Fibroblast of lung (primary cell): ENCODE data around the gene ZNF831. TPM values are rescaled to one million over a fixed set of nuclear protein-coding genes. Genes with fewer than 3 reads are reported as not detected.

Source experiments
- DNase-seq, 2 donors: peaks; one replicate each; pipeline versions ENCODE4 v3.0.0 to v3.0.0-alpha.2; 2010; ENCODE audit warnings: low read depth in 2 of 2
- H2AFZ ChIP-seq: 2 replicates; pipeline ENCODE4 v1.5.1; 2012; ENCODE audit warnings: low read length, control low read depth, inconsistent platforms
- H3K27ac ChIP-seq: 2 replicates; pipeline ENCODE4 v1.5.1; 2011; ENCODE audit warnings: low read length, control low read depth; ENCODE audit not compliant: insufficient read depth
- H3K27me3 ChIP-seq: 2 replicates; pipeline ENCODE4 v1.5.1; 2011; ENCODE audit warnings: mild to moderate bottlenecking, low read length; ENCODE audit not compliant: control insufficient read depth, insufficient read depth
- H3K36me3 ChIP-seq: 2 replicates; pipeline ENCODE4 v1.5.1; 2011; ENCODE audit warnings: low read length; ENCODE audit not compliant: control insufficient read depth, insufficient read depth
- H3K4me1 ChIP-seq: 2 replicates; pipeline ENCODE4 v1.5.1; 2011; ENCODE audit warnings: low read length; ENCODE audit not compliant: control insufficient read depth, insufficient read depth; ENCODE audit errors: extremely low read depth
- H3K4me2 ChIP-seq: 2 replicates; pipeline ENCODE4 v1.5.1; 2011; ENCODE audit warnings: low read length, control low read depth; ENCODE audit not compliant: insufficient read depth; ENCODE audit errors: extremely low read depth
- H3K4me3 ChIP-seq, 4 experiments: fragments of 200-600 bp in 1 of 4; sonication (generic) in 1 of 4; replicated peaks in 1 of 4; 2 replicates each; pipeline ENCODE4 v1.5.1; 2011 to 2016; ENCODE audit warnings: low read length in 4 of 4, low read depth in 3 of 4, mild to moderate bottlenecking in 3 of 4, control low read depth in 2 of 4, inconsistent platforms in 1 of 4, mixed read lengths in 1 of 4; ENCODE audit not compliant: insufficient read depth in 1 of 4; ENCODE audit errors: control extremely low read depth in 1 of 4
- H3K79me2 ChIP-seq: 2 replicates; pipeline ENCODE4 v1.5.1; 2012; ENCODE audit warnings: mild to moderate bottlenecking, low read length, inconsistent platforms; ENCODE audit not compliant: control insufficient read depth, insufficient read depth
- H3K9ac ChIP-seq: 2 replicates; pipeline ENCODE4 v1.5.1; 2011; ENCODE audit warnings: mild to moderate bottlenecking, low read length, control low read depth; ENCODE audit not compliant: insufficient read depth
- H3K9me3 ChIP-seq: 2 replicates; pipeline ENCODE4 v1.5.1; 2012; ENCODE audit warnings: low read depth, low read length; ENCODE audit not compliant: control insufficient read depth, insufficient read depth
- H4K20me1 ChIP-seq: 2 replicates; pipeline ENCODE4 v1.5.1; 2011; ENCODE audit warnings: low read length; ENCODE audit not compliant: control insufficient read depth, insufficient read depth; ENCODE audit errors: extremely low read depth
- CTCF ChIP-seq, 2 donors: IDR thresholded peaks in 1 of 2; conservative IDR thresholded peaks in 1 of 2; 1 replicate in 1 of 2; 2 replicates in 1 of 2; pipeline ENCODE4 v1.5.1; 2011 to 2012; ENCODE audit warnings: low read length in 2 of 2, control low read depth in 1 of 2, inconsistent platforms in 1 of 2, low read depth in 1 of 2, mild to moderate bottlenecking in 1 of 2
- EZH2 ChIP-seq: IDR thresholded peaks from 2 replicates; pipeline ENCODE4 v1.5.1; 2012; ENCODE audit warnings: low read length, control low read depth, mild to moderate bottlenecking; ENCODE audit errors: missing control alignments
- polyA plus RNA-seq, 2 donors: library from polyadenylated mRNA; depleted of rRNA in 1 of 2; stranded (reverse) in 1 of 2; unstranded in 1 of 2; fragments of >200 nt; gene quantifications; 2 replicates each; pipeline ENCODE4 v1.2.1, GENCODE V29; 2011 to 2012; ENCODE audit warnings: missing spikeins in 1 of 2
- total RNA-seq: library from RNA; depleted of rRNA; stranded (reverse); fragments of >200 nt; gene quantifications from 2 replicates; pipeline ENCODE4 v1.2.1, GENCODE V29; 2014

Gene ZNF831
- total and polyA plus RNA-seq, 2 donors (not counting 1 experiment from before 2014, with no cell fraction given): not detected

DNA sequence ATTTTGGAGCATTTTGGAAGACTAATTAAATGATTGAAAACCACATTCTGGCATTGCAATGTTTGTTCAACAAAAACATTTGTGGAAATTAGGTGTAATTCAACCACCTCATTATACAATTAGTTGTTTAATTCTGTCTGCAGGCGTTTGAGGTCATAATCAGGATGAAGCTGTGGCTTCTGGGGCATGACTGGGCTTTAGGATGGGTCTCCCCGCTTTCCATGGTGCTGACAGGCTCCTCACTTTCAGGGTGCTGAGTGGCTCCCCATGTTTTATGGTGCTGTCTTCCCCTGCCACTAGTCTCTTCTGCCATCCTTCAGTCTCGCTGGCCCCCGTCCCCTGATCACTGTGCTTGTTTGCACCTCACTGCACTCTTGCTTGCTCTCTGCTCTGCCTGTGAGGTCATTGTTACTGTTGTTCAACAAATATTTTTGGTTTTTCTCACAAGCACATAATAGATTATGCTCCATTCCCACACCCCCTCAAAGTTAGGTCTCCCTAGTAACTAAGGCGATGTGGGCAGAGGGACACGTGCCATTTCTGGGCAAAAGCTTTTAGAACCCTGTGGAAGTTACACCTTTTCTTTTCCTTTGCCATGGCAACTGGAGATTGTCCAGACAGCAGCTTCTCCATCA is 25.4 kb upstream of the ZNF831 start:
- no peaks in the 10 kb centered on the region for H4K20me1 ChIP-seq
- no peak for DNase-seq
- no peak overlapping the region for H3K4me3 ChIP-seq
- H3K4me1 ChIP-seq: no peaks in the 10 kb centered on the region
- no peaks in the 10 kb centered on the region for H3K9me3 ChIP-seq
- no peaks in the 10 kb centered on the region for H3K79me2 ChIP-seq
- H3K9ac ChIP-seq: no peak overlapping the region
- no peak for TF ChIP-seq EZH2
- TF ChIP-seq CTCF (conservative IDR thresholded peaks at IDR 0.05 in 1 of 2, IDR thresholded peaks at IDR 0.05 in 1 of 2; ENCODE audit: low read depth in 1 of 2, low read length in 2 of 2): no peak
- H2AFZ ChIP-seq: no peak overlapping the region
- no peaks in the 10 kb centered on the region for H3K27me3 ChIP-seq
- H3K36me3 ChIP-seq: no peaks in the 10 kb centered on the region
- H3K27ac ChIP-seq: no peak overlapping the region
- no peak overlapping the region for H3K4me2 ChIP-seq

- H3K79me2 ChIP-seq: no peaks in the 10 kb centered on the region
- no peak overlapping the region for H3K9ac ChIP-seq
- H3K27ac ChIP-seq: no peak overlapping the region
- TF ChIP-seq EZH2: no peak
- no peak for TF ChIP-seq CTCF (conservative IDR thresholded peaks at IDR 0.05 in 1 of 2, IDR thresholded peaks at IDR 0.05 in 1 of 2; ENCODE audit: low read depth in 1 of 2, low read length in 2 of 2)
- no peak overlapping the region for H2AFZ ChIP-seq
- no peak for DNase-seq
- H3K4me3 ChIP-seq: no peak overlapping the region
- H3K4me1 ChIP-seq: no peaks in the 10 kb centered on the region
- no peaks in the 10 kb centered on the region for H3K36me3 ChIP-seq
- no peaks in the 10 kb centered on the region for H3K27me3 ChIP-seq
- no peaks in the 10 kb centered on the region for H3K9me3 ChIP-seq
- H3K4me2 ChIP-seq: no peak overlapping the region
- H4K20me1 ChIP-seq: no peaks in the 10 kb centered on the region
These were observed 23.6 kb upstream of the ZNF831 start for GRCh38 chr20:59139998-59140397.

DNA sequence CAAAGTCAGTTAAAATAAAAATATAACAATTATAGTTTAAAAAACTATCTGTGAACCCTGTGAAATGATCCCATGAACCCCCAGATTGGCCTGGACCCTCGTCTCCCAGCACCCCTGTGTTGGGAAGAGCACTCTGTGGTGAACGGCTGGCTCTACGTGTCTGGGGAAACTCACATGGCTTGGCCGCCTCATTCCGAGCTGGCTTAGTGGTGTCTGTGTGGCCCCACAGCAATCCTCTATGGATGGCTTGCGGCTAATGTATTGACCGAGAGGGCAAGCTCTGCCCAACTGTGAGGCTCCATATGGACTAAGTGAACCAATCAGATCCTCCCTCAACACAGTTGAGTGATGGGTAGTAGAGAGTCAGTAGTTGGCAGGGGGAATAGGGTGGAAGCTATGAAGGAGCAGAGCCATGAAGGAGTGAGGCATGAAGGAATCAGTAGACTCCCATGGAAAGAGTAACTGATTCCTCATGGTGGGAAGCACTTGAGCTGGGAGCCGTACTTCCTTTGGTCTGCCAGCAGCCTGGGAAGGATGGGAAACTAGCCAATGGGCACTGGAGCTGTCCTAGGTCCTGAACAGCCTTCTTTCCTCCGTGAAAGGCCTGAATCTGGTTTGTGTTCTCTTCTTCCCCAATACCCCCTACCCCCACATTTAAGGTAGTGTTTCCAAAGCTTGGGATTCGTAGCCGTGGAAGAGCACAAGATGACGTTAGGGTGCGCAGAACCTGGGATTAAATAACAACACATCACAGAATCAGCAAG is 21.6 kb upstream of the ZNF831 start:
- H3K27ac ChIP-seq: no peak overlapping the region
- no peak overlapping the region for H3K9ac ChIP-seq
- H3K4me2 ChIP-seq: no peak overlapping the region
- no peaks in the 10 kb centered on the region for H3K4me1 ChIP-seq
- no peaks in the 10 kb centered on the region for H3K36me3 ChIP-seq
- no peaks in the 10 kb centered on the region for H4K20me1 ChIP-seq
- H3K4me3 ChIP-seq: no peak overlapping the region
- no peak overlapping the region for H2AFZ ChIP-seq
- TF ChIP-seq EZH2 (no peak), CTCF (conservative IDR thresholded peaks at IDR 0.05 in 1 of 2, IDR thresholded peaks at IDR 0.05 in 1 of 2; ENCODE audit: low read depth in 1 of 2, low read length in 2 of 2) (no peak)
- no peaks in the 10 kb centered on the region for H3K79me2 ChIP-seq
- H3K27me3 ChIP-seq: no peaks in the 10 kb centered on the region
- DNase-seq: no peak
- no peaks in the 10 kb centered on the region for H3K9me3 ChIP-seq
